Natural killer cell treated with Interleukin-12 subunit alpha and Interleukin-12 subunit beta and Interleukin-15 and Interleukin-18, amount 100 ng/mL, for 72 hours (primary cell): ENCODE data around the gene CLDN7. TPM values are rescaled to one million over a fixed set of nuclear protein-coding genes. Genes with fewer than 3 reads are reported as not detected.
A peak's percentile ranks its signal among the peaks of the same experiment; 100 is the strongest.

Source experiments
- ATAC-seq, 2 donors: fragments of 150-1000 bp; cut with Tn5 transposase in 1 of 2; sonication (Bioruptor Pico), chemical (Tn5 transposase) in 1 of 2; 2 replicates each; pipeline ENCODE4 v1.10.0; 2021
- DNase-seq: peaks from one replicate; pipeline ENCODE4 v3.0.0; 2022; ENCODE audit warnings: low spot score
- H3K27ac Mint-ChIP-seq, 2 donors: 1 replicate in 1 of 2; 2 replicates in 1 of 2; pipeline ENCODE4 v1.8.0; 2022; ENCODE audit warnings: mixed read lengths in 2 of 2, mild to moderate bottlenecking in 1 of 2, moderate library complexity in 1 of 2
- H3K27me3 Mint-ChIP-seq, 2 donors: 1 replicate in 1 of 2; 2 replicates in 1 of 2; pipeline ENCODE4 v1.8.0; 2022; ENCODE audit warnings: mixed read lengths in 2 of 2
- H3K36me3 Mint-ChIP-seq: one replicate; pipeline ENCODE4 v1.8.0; 2022; ENCODE audit warnings: mixed read lengths
- H3K4me1 Mint-ChIP-seq, 2 donors: 1 replicate in 1 of 2; 2 replicates in 1 of 2; pipeline ENCODE4 v1.8.0; 2022; ENCODE audit warnings: low read depth in 2 of 2, mixed read lengths in 2 of 2, mild to moderate bottlenecking in 1 of 2
- H3K4me3 Mint-ChIP-seq: one replicate; pipeline ENCODE4 v1.8.0; 2022; ENCODE audit warnings: mixed read lengths
- H3K9me3 Mint-ChIP-seq: 2 replicates; pipeline ENCODE4 v1.8.0; 2022; ENCODE audit warnings: mixed read lengths
- total RNA-seq, 2 donors: library from RNA; stranded (reverse); gene quantifications; one replicate each; pipeline ENCODE4 v1.2.3, GENCODE V29; 2022

The CLDN7 gene
- total RNA-seq, 2 donors from 2014 or later, result 0.73 to 1.1 TPM

DNA sequence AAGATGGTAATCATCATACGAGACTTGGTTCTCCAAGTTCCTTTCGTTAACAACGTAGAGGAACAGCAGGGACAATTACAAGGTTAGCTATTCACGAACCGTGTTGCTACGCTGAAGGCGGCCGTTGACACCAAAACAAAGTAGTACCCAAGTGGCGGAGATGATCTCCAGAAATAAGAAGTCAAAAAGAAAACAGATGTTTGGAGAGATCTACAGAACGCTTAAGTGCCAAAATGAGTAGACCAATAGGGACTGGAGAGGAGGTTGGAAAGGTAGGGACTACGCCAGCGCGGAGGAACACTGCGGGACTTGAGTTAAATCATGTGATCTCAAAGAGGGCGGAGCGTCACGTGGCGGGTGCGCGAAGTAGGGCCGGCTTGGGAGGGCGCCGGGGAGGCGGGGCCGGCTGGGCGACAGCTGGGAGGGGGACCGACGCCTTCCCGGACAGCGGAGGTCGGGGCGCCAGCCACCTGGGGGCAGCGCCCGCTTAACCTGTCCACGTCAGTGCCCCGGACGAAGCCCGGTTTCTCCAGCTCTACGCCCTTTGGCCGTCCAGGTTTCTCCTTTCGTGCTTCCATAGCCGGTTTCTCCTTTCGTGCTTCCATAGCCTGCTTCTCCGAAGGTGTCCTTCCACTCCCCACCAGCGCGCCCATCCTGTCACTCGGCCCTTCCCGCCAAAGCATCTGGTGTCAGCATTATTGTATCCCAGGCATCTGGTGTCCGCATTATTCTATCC lies 19.4 kb downstream of the CLDN7 start:
- DNase-seq, result peak; percentile 95
- Mint-ChIP-seq H3K36me3 (peaks cover 21% of the 10 kb centered on the region), H3K27ac (peak overlapping the region; percentile 87 to 95), H3K4me3 (peak overlapping the region; percentile 88), H3K4me1 (peaks cover 36 to 45% of the 10 kb centered on the region in 2 donors), H3K9me3 (no peaks in the 10 kb centered on the region), H3K27me3 (no peaks in the 10 kb centered on the region)
- peak; percentile 70 to 78 for ATAC-seq

GRCh38 chr17:7241783-7242716 lies 20.2 kb downstream of the CLDN7 start, which contains the start of gene GABARAP:
TSS of gene GABARAP (minus strand) at chr17:7242449. CDS start at chr17:7242330, 119 bp downstream.
- Mint-ChIP-seq H3K4me1 (peaks cover 41 to 48% of the 10 kb centered on the region in 2 donors), H3K27me3 (no peaks in the 10 kb centered on the region)

DNA sequence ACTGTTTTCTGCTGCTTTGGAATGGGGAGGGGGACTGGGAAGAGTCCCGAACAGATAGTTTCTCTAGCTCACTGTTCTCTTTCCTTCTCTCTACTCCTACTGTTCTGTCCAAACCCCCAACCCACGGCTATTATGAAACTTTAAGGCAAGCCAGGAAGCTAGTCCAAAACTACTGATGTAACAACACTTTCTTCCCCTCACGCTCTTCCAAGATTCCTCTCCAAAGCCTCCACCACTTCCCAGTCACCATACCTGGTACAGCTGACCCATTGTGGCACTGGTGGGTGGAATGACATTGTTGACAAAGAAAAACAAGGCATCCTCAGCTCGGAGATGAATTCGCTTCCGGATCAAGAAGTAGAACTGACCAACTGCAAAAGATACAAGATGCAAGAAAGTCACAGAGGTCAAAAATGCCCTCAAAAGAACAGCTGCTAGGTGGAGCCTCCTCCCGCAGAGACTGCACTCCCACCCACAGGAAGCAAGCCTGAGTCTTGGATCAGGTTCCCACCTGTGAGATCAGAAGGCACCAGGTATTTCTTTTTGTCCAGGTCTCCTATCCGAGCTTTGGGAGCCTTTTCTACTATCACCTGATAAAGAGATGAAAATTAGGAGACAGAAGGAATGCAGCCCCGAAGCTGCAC lies 21.1 kb downstream of the CLDN7 start:
- no peaks in the 10 kb centered on the region for H3K9me3 Mint-ChIP-seq
- H3K27me3 Mint-ChIP-seq, result no peaks in the 10 kb centered on the region
- DNase-seq (no peak), ATAC-seq (no peak)
- H3K27ac Mint-ChIP-seq, result peak overlapping the region; percentile 87 to 95
- peaks cover 15% of the 10 kb centered on the region for H3K36me3 Mint-ChIP-seq
- peaks cover 40 to 47% of the 10 kb centered on the region in 2 donors for H3K4me1 Mint-ChIP-seq
- peak overlapping the region; percentile 88 for H3K4me3 Mint-ChIP-seq

More at GRCh38 chr17:7241783-7242716, 20.2 kb downstream of the CLDN7 start, which contains the start of gene GABARAP:
- ATAC-seq, result peak; percentile 72 to 77
- DNase-seq, result peak; percentile 92
- no peaks in the 10 kb centered on the region for H3K9me3 Mint-ChIP-seq
- H3K36me3 Mint-ChIP-seq, result peaks cover 21% of the 10 kb centered on the region
- peak within 1 kb of the TSS; percentile 87 to 95 for H3K27ac Mint-ChIP-seq
- peak within 1 kb of the TSS; percentile 88 for H3K4me3 Mint-ChIP-seq

- Mint-ChIP-seq H3K27ac (peak overlapping the region; percentile 87 to 95), H3K27me3 (no peaks in the 10 kb centered on the region), H3K9me3 (no peaks in the 10 kb centered on the region), H3K4me1 (peaks cover 46 to 54% of the 10 kb centered on the region in 2 donors), H3K36me3 (peaks cover 12% of the 10 kb centered on the region), H3K4me3 (peak overlapping the region; percentile 88)
- no peak for ATAC-seq
- DNase-seq, result no peak
Measured at GRCh38 chr17:7240375-7240774, 21.9 kb downstream of the CLDN7 start.

GRCh38 chr17:7239091-7240027 lies 22.9 kb downstream of the CLDN7 start, which contains the start of gene PHF23:
TSS of gene PHF23 (minus strand) at chr17:7239457. CDS start at chr17:7239279, 178 bp downstream.
- no peaks in the 10 kb centered on the region for H3K27me3 Mint-ChIP-seq
- no peaks in the 10 kb centered on the region for H3K9me3 Mint-ChIP-seq
- peak within 1 kb of the TSS; percentile 88 for H3K4me3 Mint-ChIP-seq
- H3K4me1 Mint-ChIP-seq, result peaks cover 53 to 64% of the 10 kb centered on the region in 2 donors
- DNase-seq (peak; percentile 99), ATAC-seq (peak; percentile 79 to 86)
- H3K27ac Mint-ChIP-seq, result peak within 1 kb of the TSS; percentile 87 to 95
- H3K36me3 Mint-ChIP-seq, result peaks cover 18% of the 10 kb centered on the region

DNA sequence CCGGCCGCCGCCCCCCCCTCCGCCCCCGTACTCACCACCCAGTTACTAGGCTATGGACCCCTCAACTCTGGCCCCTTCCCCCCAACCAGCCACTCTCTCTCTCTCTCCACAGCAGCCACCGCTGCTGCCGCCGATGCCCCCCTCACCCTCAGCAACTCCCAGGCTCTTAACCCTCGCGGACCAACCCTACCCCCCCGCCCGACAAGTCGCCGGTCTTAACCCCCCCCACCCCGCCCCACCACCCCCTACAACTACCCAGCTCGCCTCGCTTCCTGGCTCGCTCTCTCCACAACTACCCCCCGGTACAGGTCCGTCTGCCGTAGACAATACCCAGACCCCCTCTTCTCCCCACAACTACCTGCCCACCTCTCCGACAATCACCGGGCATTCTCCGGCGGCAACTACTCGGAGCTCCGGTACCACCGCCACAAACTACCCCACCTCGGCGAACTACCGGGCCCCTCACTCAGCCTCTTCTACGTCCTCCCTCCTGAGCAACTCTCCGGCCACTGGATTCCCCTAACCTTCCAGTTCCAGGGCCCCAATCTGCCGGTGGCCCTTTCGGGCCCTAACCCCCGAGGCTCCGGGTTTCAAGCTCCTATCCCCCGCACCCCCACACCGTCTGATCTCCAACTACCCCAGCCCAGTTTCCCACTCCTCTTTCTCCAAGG lies 23.7 kb downstream of the CLDN7 start:
- H3K4me1 Mint-ChIP-seq, result peaks cover 59 to 68% of the 10 kb centered on the region in 2 donors
- ATAC-seq (no peak), DNase-seq (no peak)
- no peaks in the 10 kb centered on the region for H3K9me3 Mint-ChIP-seq
- H3K36me3 Mint-ChIP-seq, result peaks cover 18% of the 10 kb centered on the region
- H3K27me3 Mint-ChIP-seq, result no peaks in the 10 kb centered on the region
- peak overlapping the region; percentile 87 to 95 for H3K27ac Mint-ChIP-seq
- peak overlapping the region; percentile 88 for H3K4me3 Mint-ChIP-seq

DNA sequence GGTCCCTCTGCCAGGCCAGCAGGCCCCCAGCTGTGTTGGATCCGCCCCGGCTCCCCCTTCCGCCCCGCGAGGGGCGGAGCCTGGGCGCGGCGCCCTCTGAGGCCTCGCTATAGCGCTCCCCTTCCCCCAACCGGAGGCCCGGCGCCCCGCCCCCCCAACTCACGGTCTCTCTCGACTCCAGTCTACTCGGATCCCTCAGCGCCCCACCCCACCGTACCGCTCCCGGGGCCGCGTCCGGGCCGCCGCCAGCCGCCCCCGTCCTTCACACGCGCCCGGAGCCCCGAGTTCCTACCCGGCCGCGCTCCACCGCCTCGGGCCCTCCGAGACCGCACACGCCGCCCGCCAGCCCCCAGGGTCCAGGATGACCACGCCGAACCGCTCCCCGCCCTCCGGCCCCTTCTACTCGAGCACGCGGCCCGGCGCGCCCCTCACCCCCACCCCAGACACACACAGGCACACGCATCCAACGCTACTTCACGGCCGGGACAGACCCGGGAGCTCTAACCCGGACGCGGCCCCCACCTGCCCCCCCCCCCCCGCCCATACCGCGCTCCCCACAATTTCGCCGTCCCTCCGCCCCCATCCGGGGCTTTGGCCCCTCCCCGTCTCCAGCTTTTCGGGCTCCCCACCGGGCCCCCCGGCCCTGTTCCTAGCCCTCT lies 24.4 kb downstream of the CLDN7 start:
- Mint-ChIP-seq H3K27ac (peak overlapping the region; percentile 87 to 95), H3K4me1 (peaks cover 60 to 70% of the 10 kb centered on the region in 2 donors), H3K9me3 (no peaks in the 10 kb centered on the region), H3K36me3 (peaks cover 18% of the 10 kb centered on the region), H3K27me3 (no peaks in the 10 kb centered on the region), H3K4me3 (peak overlapping the region; percentile 88)
- DNase-seq (peak; percentile 90), ATAC-seq (peak; percentile 53 to 61)

DNA sequence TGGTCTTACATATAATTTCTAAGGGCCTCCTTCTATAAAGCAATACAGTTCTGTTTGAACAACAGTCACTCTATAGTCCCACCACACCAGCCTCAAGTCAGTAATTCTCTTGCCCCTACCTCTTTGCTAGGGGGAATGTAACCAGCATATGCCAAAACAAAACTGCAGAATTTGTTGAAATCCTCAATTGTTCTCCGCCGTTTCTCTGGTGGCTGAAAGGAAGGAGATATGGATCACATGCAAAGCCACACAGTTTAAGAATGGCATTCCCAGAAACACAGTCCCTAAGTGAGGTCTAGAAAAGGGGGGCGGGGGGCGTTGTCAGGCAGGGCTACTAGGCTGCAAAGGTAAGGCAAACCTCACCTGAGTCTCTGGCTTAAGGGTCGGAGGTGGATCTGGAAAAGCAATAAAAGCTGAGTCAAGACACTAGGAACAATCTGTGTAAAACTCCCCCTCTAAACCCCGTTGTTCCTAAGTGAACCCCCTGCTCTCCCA lies 25.0 kb downstream of the CLDN7 start:
- H3K4me1 Mint-ChIP-seq, result peaks cover 57 to 67% of the 10 kb centered on the region in 2 donors
- H3K36me3 Mint-ChIP-seq, result peaks cover 19% of the 10 kb centered on the region
- no peaks in the 10 kb centered on the region for H3K27me3 Mint-ChIP-seq
- H3K27ac Mint-ChIP-seq, result peak overlapping the region; percentile 87 to 95
- ATAC-seq, result no peak
- H3K9me3 Mint-ChIP-seq, result no peaks in the 10 kb centered on the region
- peak overlapping the region; percentile 88 for H3K4me3 Mint-ChIP-seq
- no peak for DNase-seq

- no peak for ATAC-seq
- Mint-ChIP-seq H3K4me3 (peak overlapping the region; percentile 88), H3K4me1 (peaks cover 57 to 67% of the 10 kb centered on the region in 2 donors)
Measured at GRCh38 chr17:7236808-7237207, 25.5 kb downstream of the CLDN7 start.

DNA sequence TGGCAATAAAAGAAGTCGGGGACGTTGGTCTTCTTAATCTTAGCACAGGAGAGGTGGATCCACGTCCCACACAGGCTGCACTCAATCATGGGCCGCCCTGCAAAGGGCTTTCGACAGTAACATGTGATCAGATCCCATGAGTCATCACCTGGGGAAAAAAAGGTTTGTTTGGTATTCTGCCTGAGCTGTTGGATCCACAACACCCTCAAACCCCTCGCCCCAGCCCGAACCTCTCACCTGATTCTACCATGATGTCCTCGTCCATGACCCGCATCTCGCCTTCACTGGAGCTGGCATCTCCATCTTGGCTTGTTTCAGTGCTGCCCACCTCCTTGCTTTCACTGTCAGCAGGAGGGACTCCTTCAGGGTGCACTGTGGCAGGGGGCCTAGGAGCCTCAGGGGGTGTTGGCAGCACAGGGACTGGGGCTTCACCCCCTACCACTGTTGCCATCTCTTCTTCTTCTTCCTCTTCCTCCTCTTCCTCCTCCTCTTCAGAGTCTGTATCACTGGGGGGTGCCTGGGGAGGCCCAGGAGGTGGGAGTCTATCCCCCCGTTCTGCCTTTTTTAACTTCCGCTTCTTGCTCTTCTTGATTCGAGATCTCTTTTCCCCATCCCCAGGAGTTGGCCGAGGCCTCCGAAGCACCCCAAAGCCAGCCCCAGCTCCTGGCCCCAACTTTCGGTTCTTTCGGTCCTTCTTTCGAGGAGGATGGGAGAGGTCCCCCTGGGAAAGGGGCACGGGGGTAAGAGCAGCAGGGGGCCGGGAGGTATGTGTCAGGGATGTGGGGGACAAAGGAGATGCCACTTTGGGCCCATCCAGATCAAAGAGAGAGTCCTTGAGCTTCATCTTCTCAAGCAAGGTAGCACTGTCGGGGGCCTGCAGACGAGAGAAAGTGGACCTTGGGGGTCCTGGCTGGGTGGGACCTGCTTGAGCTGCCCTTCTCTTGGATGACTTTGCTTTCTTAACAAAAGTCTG lies 26.3 kb downstream of the CLDN7 start:
- H3K36me3 Mint-ChIP-seq, result peaks cover 19% of the 10 kb centered on the region
- peak overlapping the region; percentile 91 for H3K4me3 Mint-ChIP-seq
- H3K27ac Mint-ChIP-seq, result peak overlapping the region; percentile 87
- peaks cover 49 to 60% of the 10 kb centered on the region in 2 donors for H3K4me1 Mint-ChIP-seq
- DNase-seq (no peak), ATAC-seq (no peak)
- no peaks in the 10 kb centered on the region for H3K27me3 Mint-ChIP-seq
- H3K9me3 Mint-ChIP-seq, result no peaks in the 10 kb centered on the region

More at GRCh38 chr17:7236808-7237207, 25.5 kb downstream of the CLDN7 start:
- H3K36me3 Mint-ChIP-seq, result peaks cover 24% of the 10 kb centered on the region
- H3K9me3 Mint-ChIP-seq, result no peaks in the 10 kb centered on the region
- H3K27me3 Mint-ChIP-seq, result no peaks in the 10 kb centered on the region
- no peak for DNase-seq
- H3K27ac Mint-ChIP-seq, result peak overlapping the region; percentile 87 to 95
